Measurements from ENCODE around the gene CALHM3. TPM values are rescaled to one million over a fixed set of nuclear protein-coding genes. Genes with fewer than 3 reads are reported as not detected.
A peak's percentile ranks its signal among the peaks of the same experiment; 100 is the strongest.
"Not testable (repeated sequence)": the region's sequence is repeated elsewhere in the genome, so short reads cannot be mapped to it uniquely, and the experiment has no call there.

Gene CALHM3
- not detected for total RNA-seq
- long read RNA-seq = 0 reads

GRCh38 chr10:103479135-103479534 is at the start of gene CALHM3:
Gene CALHM3 (minus strand): TSS chr10:103479240. CDS start chr10:103479032, 208 bp downstream.
- ATAC-seq (peak in 1 of 2 donors; percentile 12), DNase-seq (no peak)
- intact Hi-C loops (cut with DNase I) = no loop called here

- intact Hi-C loops (cut with DNase I) = no loop called here
- DNase-seq (no peak), ATAC-seq (no peak)
Observed at GRCh38 chr10:103528549-103528948, 49.5 kb upstream of the CALHM3 start.

- DNase-seq; intact Hi-C loops (cut with DNase I); ATAC-seq: not testable (repeated sequence)
Observed at GRCh38 chr10:103527476-103527875, 48.4 kb upstream of the CALHM3 start.

- ATAC-seq = no peak
- DNase-seq = no peak
- intact Hi-C loops (cut with DNase I) = no loop called here
Observed at GRCh38 chr10:103525901-103526300, 46.9 kb upstream of the CALHM3 start.

- ATAC-seq = no peak
- no peak for DNase-seq
- intact Hi-C loops (cut with DNase I) = no loop called here
Observed at GRCh38 chr10:103523683-103524082, 44.6 kb upstream of the CALHM3 start.

- not testable (repeated sequence) for DNase-seq, ATAC-seq
Observed at GRCh38 chr10:103522006-103522405, 43.0 kb upstream of the CALHM3 start.

GRCh38 chr10:103519798-103520197 is 40.8 kb upstream of the CALHM3 start:
- no peak for ATAC-seq
- intact Hi-C loops (cut with DNase I) = no loop called here
- DNase-seq = no peak

More at GRCh38 chr10:103522006-103522405, 43.0 kb upstream of the CALHM3 start:
- intact Hi-C loops (cut with DNase I) = not testable (repeated sequence)

- intact Hi-C loops (cut with DNase I) = no loop called here
- ATAC-seq = no peak
- no peak for DNase-seq
Observed at GRCh38 chr10:103517234-103518085, 38.4 kb upstream of the CALHM3 start.

- ATAC-seq = no peak
- no peak for DNase-seq
- intact Hi-C loops (cut with DNase I) = no loop called here
Observed at GRCh38 chr10:103514244-103514643, 35.2 kb upstream of the CALHM3 start.

- ATAC-seq (no peak), DNase-seq (no peak)
- intact Hi-C loops (cut with DNase I) = no loop called here
Observed at GRCh38 chr10:103513380-103514060, 34.5 kb upstream of the CALHM3 start.

- intact Hi-C loops (cut with DNase I) = no loop called here
- DNase-seq (no peak), ATAC-seq (no peak)
Observed at GRCh38 chr10:103512591-103513379, 33.7 kb upstream of the CALHM3 start.

- intact Hi-C loops (cut with DNase I) = no loop called here
- ATAC-seq = no peak
Observed at GRCh38 chr10:103512166-103512565, 33.1 kb upstream of the CALHM3 start.

GRCh38 chr10:103510791-103511752 is 32.0 kb upstream of the CALHM3 start:
- ATAC-seq (no peak), DNase-seq (no peak)
- intact Hi-C loops (cut with DNase I) = no loop called here

More at GRCh38 chr10:103512166-103512565, 33.1 kb upstream of the CALHM3 start:
- DNase-seq = no peak

GRCh38 chr10:103510046-103510685 is 31.1 kb upstream of the CALHM3 start:
- ATAC-seq (no peak), DNase-seq (no peak)
- intact Hi-C loops (cut with DNase I) = no loop called here

GRCh38 chr10:103507235-103508191 is 28.5 kb upstream of the CALHM3 start:
- ATAC-seq (no peak), DNase-seq (no peak)
- intact Hi-C loops (cut with DNase I) = no loop called here

- no peak for ATAC-seq
- intact Hi-C loops (cut with DNase I) = no loop called here
- DNase-seq = no peak
Observed at GRCh38 chr10:103506061-103506460, 27.0 kb upstream of the CALHM3 start.

All from left cardiac atrium (tissue), 4 donors.